ENCODE measurements around the gene MSANTD7.

MSANTD7 gene

DNA sequence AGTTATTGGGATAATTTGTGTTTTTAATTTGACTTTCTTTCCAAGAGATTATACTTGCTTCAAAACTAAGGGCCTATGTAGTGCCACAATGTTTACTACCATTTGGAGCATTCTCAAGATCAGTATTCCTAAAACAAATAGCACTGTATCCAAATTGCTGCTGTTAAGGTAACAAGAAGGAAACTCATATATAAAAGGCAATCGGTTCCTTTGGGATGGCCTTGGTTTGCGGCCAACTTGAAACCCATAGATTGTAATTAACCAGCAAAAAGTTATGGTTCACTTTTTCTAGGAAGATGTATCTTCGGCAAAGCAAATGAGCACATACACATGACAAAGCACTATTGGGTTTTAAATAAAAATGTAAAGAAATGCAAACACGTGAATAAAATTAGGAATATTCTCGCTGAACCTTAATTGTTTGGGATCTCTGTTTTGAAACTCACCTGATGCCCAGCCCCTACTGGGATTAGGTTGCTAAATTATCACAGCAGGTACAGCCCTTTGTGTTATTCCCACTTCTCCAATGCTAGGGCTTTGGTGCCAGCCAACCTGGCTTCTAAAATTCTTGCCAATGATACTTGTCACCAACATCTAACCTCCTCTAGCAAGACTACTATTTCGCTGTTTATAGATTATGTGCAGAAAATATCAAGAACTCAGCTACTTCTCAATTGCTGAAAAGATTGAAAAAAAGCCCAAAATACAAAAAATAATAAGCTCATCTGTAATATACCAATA lies 16.3 kb upstream of the MSANTD7 start:
- H3K4me3 ChIP-seq (ENCODE audit: low read depth, low read length): no peak overlapping the region
- in situ Hi-C loops (cut with HindIII; ENCODE audit: low sequenced_read_pairs): no loop called here
- no peak for DNase-seq (ENCODE audit: low read depth, low spot score)
- TF ChIP-seq, protein P1, sequence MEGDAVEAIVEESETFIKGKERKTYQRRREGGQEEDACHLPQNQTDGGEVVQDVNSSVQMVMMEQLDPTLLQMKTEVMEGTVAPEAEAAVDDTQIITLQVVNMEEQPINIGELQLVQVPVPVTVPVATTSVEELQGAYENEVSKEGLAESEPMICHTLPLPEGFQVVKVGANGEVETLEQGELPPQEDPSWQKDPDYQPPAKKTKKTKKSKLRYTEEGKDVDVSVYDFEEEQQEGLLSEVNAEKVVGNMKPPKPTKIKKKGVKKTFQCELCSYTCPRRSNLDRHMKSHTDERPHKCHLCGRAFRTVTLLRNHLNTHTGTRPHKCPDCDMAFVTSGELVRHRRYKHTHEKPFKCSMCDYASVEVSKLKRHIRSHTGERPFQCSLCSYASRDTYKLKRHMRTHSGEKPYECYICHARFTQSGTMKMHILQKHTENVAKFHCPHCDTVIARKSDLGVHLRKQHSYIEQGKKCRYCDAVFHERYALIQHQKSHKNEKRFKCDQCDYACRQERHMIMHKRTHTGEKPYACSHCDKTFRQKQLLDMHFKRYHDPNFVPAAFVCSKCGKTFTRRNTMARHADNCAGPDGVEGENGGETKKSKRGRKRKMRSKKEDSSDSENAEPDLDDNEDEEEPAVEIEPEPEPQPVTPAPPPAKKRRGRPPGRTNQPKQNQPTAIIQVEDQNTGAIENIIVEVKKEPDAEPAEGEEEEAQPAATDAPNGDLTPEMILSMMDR (IDR thresholded peaks at IDR 0.05; ENCODE audit: low read depth, low read length): no peak

DNA sequence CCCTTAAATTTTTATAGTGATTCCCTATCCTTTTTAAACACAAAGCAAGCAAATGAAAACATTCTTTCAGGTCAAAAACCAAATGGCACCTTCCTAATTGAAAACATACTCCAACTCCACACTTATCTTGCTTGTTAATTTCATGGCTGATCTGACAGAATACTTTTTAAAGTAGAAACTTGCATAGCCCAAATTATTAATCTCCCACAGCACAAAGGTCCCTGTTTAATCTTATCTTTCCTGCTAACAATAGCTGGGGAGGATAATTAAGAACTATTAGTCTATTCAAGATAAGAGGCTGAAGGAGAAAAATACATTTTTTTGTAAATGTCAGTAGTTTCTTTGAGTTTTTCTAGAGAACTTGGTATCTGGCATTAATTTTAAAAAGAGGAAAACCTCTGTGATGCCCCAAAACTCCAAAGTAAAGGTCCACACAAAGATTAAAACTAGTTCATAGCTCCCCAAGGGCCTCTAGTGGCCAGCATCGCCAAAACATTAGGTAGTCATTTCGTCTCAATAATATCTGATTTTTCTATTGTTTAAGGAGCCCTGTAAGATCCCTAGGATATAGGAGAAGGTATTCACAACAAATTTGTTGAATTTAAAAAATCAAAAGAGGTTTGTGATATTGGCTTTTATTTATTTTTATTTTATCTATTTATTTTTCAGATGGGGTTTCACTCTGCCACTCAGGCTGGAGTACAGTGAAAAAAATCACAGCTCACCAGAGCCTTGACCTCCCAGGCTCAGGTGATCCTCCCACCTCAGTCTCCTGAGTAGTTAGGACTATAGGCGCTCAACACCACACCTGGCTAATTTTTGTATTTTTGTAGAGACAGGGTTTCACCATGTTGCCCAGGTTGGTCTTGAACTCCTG lies 15.0 kb upstream of the MSANTD7 start:
- TF ChIP-seq, protein P1 (IDR thresholded peaks at IDR 0.05; ENCODE audit: low read depth, low read length): peak; percentile 77
- peak; percentile 50 for DNase-seq (ENCODE audit: low read depth, low spot score)
- no peak overlapping the region for H3K4me3 ChIP-seq (ENCODE audit: low read depth, low read length)
- in situ Hi-C loops (cut with HindIII; ENCODE audit: low sequenced_read_pairs): no loop called here

DNA sequence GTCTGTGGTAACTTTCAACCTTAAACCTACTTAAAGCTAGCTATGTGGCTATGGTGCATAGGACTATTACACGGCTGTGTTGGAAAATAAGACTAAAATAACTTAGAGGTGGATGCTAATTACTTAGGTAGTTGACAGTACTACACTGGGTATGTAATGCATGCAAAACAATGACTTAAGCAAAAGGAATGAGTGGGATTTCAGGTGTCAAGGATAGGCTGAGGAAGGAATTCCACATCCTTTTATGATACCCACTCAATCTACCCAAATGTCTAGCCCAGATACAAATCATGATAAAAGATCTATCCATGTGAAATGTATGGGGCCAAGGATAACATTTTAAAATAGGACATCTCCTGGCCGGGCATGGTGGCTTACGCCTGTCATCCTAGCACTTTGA lies 14.1 kb upstream of the MSANTD7 start:
- TF ChIP-seq, protein P1 (IDR thresholded peaks at IDR 0.05; ENCODE audit: low read depth, low read length): no peak
- in situ Hi-C loops (cut with HindIII; ENCODE audit: low sequenced_read_pairs): no loop called here
- no peak overlapping the region for H3K4me3 ChIP-seq (ENCODE audit: low read depth, low read length)
- no peak for DNase-seq (ENCODE audit: low read depth, low spot score)

DNA sequence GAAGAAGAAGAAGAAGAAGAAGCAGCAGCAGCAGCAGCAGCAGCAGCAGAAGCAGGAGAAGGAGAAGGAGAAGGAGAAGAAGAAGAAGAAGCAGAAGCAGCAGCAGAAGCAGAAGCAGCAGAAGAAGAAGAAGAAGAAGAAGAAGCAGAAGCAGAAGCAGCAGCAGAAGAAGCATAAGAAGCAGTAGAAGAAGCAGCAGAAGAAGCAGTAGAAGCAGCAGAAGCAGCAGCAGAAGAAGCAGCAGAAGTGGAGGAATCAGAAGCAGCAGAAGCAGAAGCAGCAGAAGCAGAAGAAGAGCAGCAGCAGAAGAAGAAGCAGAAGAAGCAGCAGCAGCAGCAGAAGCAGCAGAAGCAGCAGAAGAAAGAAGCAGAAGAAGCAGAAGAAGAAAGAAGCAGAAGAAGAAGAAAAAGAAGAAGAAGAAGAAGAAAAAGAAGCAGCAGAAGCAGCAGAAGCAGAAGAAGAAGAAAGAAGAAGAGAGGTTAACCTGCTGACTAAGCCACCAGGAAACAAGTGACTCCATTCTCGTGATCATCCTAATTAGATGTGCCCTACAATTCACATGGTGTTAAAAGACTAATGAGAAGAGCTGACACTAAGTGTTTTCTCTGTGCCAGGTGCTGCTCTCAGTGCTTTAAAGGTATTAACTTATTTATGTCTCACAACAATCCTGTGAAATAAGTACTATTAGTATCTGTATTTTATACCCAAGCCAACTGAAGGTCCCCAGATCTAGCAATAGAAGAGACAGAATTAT lies 11.9 kb upstream of the MSANTD7 start:
- in situ Hi-C loops (cut with HindIII; ENCODE audit: low sequenced_read_pairs): no loop called here
- TF ChIP-seq, protein P1 (IDR thresholded peaks at IDR 0.05; ENCODE audit: low read depth, low read length): no peak

DNA sequence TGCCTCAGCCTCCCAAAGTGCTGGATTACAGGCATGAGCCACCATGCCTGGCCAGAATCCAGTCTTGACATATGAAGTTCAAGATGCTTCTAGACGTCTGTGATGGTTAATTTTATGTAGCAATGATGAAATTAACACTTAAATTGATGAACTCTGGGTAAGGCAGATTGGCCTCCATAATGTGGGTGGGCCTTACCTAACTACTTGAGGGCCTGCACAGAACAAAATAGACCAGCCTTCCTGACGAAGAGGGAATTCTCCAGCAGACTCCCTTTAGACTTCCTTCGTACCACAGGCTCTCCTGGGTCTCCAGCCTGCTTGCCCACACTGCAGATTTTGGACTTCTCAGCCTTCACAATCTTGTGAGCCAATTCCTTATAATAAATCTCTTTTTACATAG lies 5.0 kb upstream of the MSANTD7 start:
- no peak for DNase-seq (ENCODE audit: low read depth, low spot score)
- in situ Hi-C loops (cut with HindIII; ENCODE audit: low sequenced_read_pairs): no loop called here
- TF ChIP-seq, protein P1 (IDR thresholded peaks at IDR 0.05; ENCODE audit: low read depth, low read length): no peak
- H3K4me3 ChIP-seq (ENCODE audit: low read depth, low read length): no peak overlapping the region

More for the DNA sequence above, 11.9 kb upstream of the MSANTD7 start:
- no peak for DNase-seq (ENCODE audit: low read depth, low spot score)
- H3K4me3 ChIP-seq (ENCODE audit: low read depth, low read length): no peak overlapping the region

DNA sequence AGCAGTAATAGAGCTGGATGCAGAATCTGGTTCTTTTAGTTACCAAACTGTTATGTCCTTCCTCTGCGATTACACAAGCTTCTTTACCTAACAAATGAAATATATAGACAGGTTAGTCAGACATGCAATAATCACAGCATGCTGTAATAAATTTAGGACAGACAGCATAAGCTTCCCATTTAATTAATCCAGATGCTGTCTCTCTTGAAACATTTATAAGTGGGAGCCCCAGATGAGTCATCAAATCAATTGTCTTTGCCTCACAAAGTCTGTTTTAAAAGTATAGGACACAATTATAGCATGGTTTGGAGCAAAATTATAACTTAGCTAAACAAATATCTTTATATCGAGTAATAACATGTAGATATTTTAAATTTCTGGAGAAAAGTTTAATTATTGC lies 1.9 kb upstream of the MSANTD7 start:
- H3K4me3 ChIP-seq (ENCODE audit: low read depth, low read length): no peak overlapping the region
- in situ Hi-C loops (cut with HindIII; ENCODE audit: low sequenced_read_pairs): no loop called here
- DNase-seq (ENCODE audit: low read depth, low spot score): no peak
- TF ChIP-seq, protein P1 (IDR thresholded peaks at IDR 0.05; ENCODE audit: low read depth, low read length): no peak

Data from astrocyte of the spinal cord (primary cell).